Mesenchymal stem cell (in vitro differentiated cells and primary cell): ENCODE data around the gene ALDH1B1.

ENCODE experiments used
- DNase-seq: peaks from one replicate; pipeline ENCODE4 v3.0.0-alpha.2; 2013
- H2AFZ ChIP-seq: one replicate; pipeline ENCODE4 v1.6.1; 2013; ENCODE audit warnings: low read depth, mild to moderate bottlenecking, control low read depth, inconsistent platforms, low read length, moderate library complexity
- H2AK5ac ChIP-seq: 2 replicates; pipeline ENCODE4 v1.6.1; 2013; ENCODE audit warnings: low read length, moderate library complexity, mild to moderate bottlenecking, inconsistent platforms; ENCODE audit not compliant: severe bottlenecking
- H2BK120ac ChIP-seq: one replicate; pipeline ENCODE4 v1.6.1; 2013; ENCODE audit warnings: low read depth, mild to moderate bottlenecking, inconsistent platforms, low read length, moderate library complexity
- H2BK12ac ChIP-seq, 2 experiments: one replicate each; pipeline ENCODE4 v1.6.1; 2013; ENCODE audit warnings: inconsistent platforms in 2 of 2, low read length in 2 of 2, mild to moderate bottlenecking in 2 of 2, moderate library complexity in 2 of 2, control low read depth in 1 of 2
- H2BK15ac ChIP-seq: one replicate; pipeline ENCODE4 v1.6.1; 2013; ENCODE audit warnings: mild to moderate bottlenecking, low read depth, inconsistent platforms; ENCODE audit not compliant: poor library complexity, severe bottlenecking
- H2BK5ac ChIP-seq: 2 replicates; pipeline ENCODE4 v1.6.1; 2013; ENCODE audit warnings: low read depth, mild to moderate bottlenecking, low read length, control low read depth, inconsistent platforms; ENCODE audit not compliant: poor library complexity, severe bottlenecking
- H3K14ac ChIP-seq, 2 experiments: one replicate each; pipeline ENCODE4 v1.6.1; 2013; ENCODE audit warnings: inconsistent platforms in 2 of 2, low read length in 2 of 2, control low read depth in 1 of 2, mild to moderate bottlenecking in 1 of 2, moderate library complexity in 1 of 2
- H3K18ac ChIP-seq, 2 experiments: one replicate each; pipeline ENCODE4 v1.6.1; 2013; ENCODE audit warnings: inconsistent platforms in 2 of 2, low read length in 2 of 2, control low read depth in 1 of 2, low read depth in 1 of 2, mild to moderate bottlenecking in 1 of 2
- H3K23ac ChIP-seq, 2 experiments: one replicate each; pipeline ENCODE4 v1.6.1; 2013; ENCODE audit warnings: inconsistent platforms in 2 of 2, low read length in 2 of 2, mild to moderate bottlenecking in 2 of 2, moderate library complexity in 2 of 2, control low read depth in 1 of 2
- H3K27ac ChIP-seq: 2 replicates; pipeline ENCODE4 v1.5.1; 2013; ENCODE audit warnings: mild to moderate bottlenecking, moderate library complexity, low read length, control low read depth, inconsistent platforms; ENCODE audit not compliant: poor library complexity, severe bottlenecking
- H3K27me3 ChIP-seq, 2 experiments: 2 replicates each; pipeline versions ENCODE4 v1.6.1 to v1.7.0; 2013; ENCODE audit warnings: low read length in 2 of 2, mild to moderate bottlenecking in 2 of 2, moderate library complexity in 2 of 2, control low read depth in 1 of 2, inconsistent platforms in 1 of 2; ENCODE audit not compliant: control insufficient read depth in 1 of 2, insufficient read depth in 1 of 2
- H3K36me3 ChIP-seq, 2 experiments: 2 replicates each; pipeline versions ENCODE4 v1.6.1 to v1.7.0; 2013; ENCODE audit warnings: low read length in 2 of 2, control low read depth in 1 of 2, inconsistent platforms in 1 of 2, low read depth in 1 of 2, mild to moderate bottlenecking in 1 of 2; ENCODE audit not compliant: insufficient read depth in 2 of 2, control insufficient read depth in 1 of 2
- H3K4ac ChIP-seq, 2 experiments: one replicate each; pipeline ENCODE4 v1.6.1; 2013; ENCODE audit warnings: inconsistent platforms in 2 of 2, low read length in 2 of 2, mild to moderate bottlenecking in 2 of 2, moderate library complexity in 2 of 2, control low read depth in 1 of 2, low read depth in 1 of 2
- H3K4me1 ChIP-seq: 2 replicates; pipeline ENCODE4 v1.6.1; 2013; ENCODE audit warnings: low read depth, low read length, control low read depth; ENCODE audit not compliant: control insufficient read depth, insufficient read depth
- H3K4me2 ChIP-seq: 2 replicates; pipeline ENCODE4 v1.6.1; 2013; ENCODE audit warnings: low read length, mild to moderate bottlenecking, inconsistent platforms; ENCODE audit not compliant: poor library complexity, severe bottlenecking
- H3K4me3 ChIP-seq, 2 experiments: 2 replicates each; pipeline versions ENCODE4 v1.5.1 to v1.7.0; 2013; ENCODE audit warnings: low read length in 2 of 2, mild to moderate bottlenecking in 2 of 2, control low read depth in 1 of 2, low read depth in 1 of 2; ENCODE audit not compliant: insufficient read depth in 1 of 2
- H3K79me1 ChIP-seq: replicated peaks from 2 replicates; pipeline ENCODE4 v1.6.1; 2013; ENCODE audit warnings: mild to moderate bottlenecking, control low read depth, low read length, inconsistent platforms; ENCODE audit not compliant: poor library complexity, severe bottlenecking
- H3K9ac ChIP-seq: 2 replicates; pipeline ENCODE4 v1.7.0; 2013; ENCODE audit warnings: mild to moderate bottlenecking, low read length, moderate library complexity
- H3K9me3 ChIP-seq: 2 replicates; pipeline ENCODE4 v1.7.0; 2013; ENCODE audit warnings: mild to moderate bottlenecking, low read length; ENCODE audit not compliant: control insufficient read depth
- H4K8ac ChIP-seq: one replicate; pipeline ENCODE4 v1.6.1; 2013; ENCODE audit warnings: inconsistent platforms, mild to moderate bottlenecking, low read length, moderate library complexity
- H4K91ac ChIP-seq: one replicate; pipeline ENCODE4 v1.6.1; 2013; ENCODE audit warnings: mild to moderate bottlenecking, low read length, inconsistent platforms
- WGBS: methylation state at CpG from one replicate; pipeline ENCODE4 v1.1.7; 2013; ENCODE audit warnings: mixed read lengths; 5-methylcytosine and 5-hydroxymethylcytosine counted together

ALDH1B1 gene

DNA sequence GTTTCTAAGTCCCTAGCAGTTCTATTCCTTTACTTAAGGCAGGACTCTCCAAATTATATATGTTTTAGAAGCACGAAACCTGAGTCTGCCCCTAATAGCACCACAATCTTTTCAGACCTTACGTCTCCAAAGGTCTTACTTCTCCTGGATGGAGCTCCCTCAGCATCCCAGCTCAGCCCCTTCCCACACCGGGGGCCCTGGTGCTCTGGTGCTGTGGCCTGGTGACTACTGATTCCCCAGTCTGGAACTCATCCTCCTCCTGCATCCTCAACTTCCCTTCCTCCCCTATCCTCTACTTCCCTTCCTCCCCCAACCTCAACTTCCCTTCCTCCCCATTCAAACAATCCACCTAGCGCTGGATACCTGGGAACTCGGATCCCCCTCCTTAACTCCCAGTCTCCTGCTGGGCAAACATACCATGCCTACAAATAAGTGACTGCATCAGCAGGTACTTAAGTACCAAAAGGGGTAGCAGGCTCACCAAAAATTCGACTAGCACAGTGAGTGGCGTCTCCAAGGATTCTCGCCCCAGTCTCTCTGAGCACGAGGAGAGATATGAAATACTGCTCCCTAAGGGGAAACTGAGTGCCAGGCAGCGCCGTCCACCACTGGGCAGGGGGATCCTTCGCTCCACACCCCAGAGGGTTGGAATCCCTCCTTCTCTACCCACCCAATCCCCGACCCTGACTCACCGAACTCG is 30.9 kb downstream of the ALDH1B1 start:
- Histone ChIP-seq H3K4ac (no peak overlapping the region), H2BK5ac (no peak overlapping the region), H4K91ac (no peak overlapping the region), H3K23ac (peak overlapping the region in 1 of 2 experiments; percentile 95), H2BK120ac (no peak overlapping the region), H3K9me3 (no peaks in the 10 kb centered on the region), H3K18ac (no peak overlapping the region), H4K8ac (no peak overlapping the region), H3K27me3 (peaks cover 51 to 69% of the 10 kb centered on the region in 2 experiments), H3K4me2 (peak overlapping the region; percentile 98), H2BK15ac (no peak overlapping the region), H2AFZ (no peak overlapping the region), H3K14ac (no peak overlapping the region), H3K27ac (no peak overlapping the region), H2AK5ac (no peak overlapping the region), H3K9ac (no peak overlapping the region), H3K36me3 (no peaks in the 10 kb centered on the region), H2BK12ac (no peak overlapping the region), H3K4me1 (peaks cover 14% of the 10 kb centered on the region), H3K79me1 (no peaks in the 10 kb centered on the region), H3K4me3 (peak overlapping the region; percentile 63 to 65)
- no peak for DNase-seq
- 51% methylated on average over 12 of the region's 15 CpGs for WGBS

DNA sequence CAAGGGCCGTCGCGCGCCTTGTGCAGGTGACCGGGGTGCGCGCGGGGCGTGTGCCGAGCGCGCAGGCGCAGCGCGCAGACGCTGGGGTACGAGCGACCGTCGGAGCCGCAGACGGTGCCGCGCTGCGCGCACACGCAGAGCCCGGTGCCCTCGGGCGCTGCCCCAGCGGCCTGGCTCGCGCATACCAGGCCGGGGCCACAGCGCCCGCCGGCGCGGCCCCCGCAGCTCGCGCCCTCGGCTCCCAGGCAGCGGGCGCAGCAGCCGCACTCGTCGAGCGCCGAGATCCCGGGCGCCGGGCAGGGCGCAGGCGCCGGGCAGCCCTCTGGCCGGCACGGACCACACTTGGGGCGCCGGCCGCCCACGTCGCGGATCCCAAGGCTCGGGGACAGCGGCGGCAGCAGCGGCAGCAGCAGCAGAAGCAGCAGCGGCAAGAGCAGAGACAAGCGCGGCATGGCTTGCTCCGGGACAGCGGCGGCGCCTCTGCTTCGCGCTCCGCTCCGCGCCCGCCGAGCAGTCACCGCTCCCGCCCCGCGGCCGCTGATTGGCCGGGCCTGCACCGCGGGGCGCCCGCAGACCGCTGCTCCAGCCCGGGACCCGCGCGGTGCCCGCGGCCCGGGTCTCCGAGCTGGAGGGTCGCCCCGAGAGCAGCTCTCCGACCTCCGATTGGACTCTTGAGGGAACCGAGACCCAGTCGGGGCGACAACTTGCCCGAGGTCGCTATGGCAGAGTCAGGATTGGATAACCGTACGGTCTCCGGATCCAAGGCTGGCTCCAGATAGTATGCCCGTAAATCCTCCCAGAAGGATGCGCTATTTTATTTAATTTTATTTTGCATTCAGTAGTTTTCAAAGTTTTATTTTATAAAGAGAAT is 31.7 kb downstream of the ALDH1B1 start, which contains the start of gene IGFBPL1:
Gene IGFBPL1 (minus strand): TSS at position 482 of the 871 bp plus-strand sequence. CDS start 30 bp downstream, at position 452.
- Histone ChIP-seq H3K36me3 (no peaks in the 10 kb centered on the region), H3K9me3 (no peaks in the 10 kb centered on the region), H3K4me2 (peak within 1 kb of the TSS; percentile 98), H2AFZ (peak within 1 kb of the TSS; percentile 39), H3K27me3 (peaks cover 49 to 63% of the 10 kb centered on the region in 2 experiments), H3K4me3 (peak within 1 kb of the TSS; percentile 63 to 65), H2BK15ac (no peak within 1 kb of the TSS), H3K14ac (no peak within 1 kb of the TSS), H3K9ac (no peak within 1 kb of the TSS), H4K8ac (no peak within 1 kb of the TSS), H3K4ac (no peak within 1 kb of the TSS), H2BK120ac (no peak within 1 kb of the TSS), H2AK5ac (no peak within 1 kb of the TSS), H2BK12ac (no peak within 1 kb of the TSS), H3K79me1 (no peaks in the 10 kb centered on the region), H3K4me1 (peaks cover 14% of the 10 kb centered on the region), H3K18ac (peak within 1 kb of the TSS in 1 of 2 experiments; percentile 11), H4K91ac (no peak within 1 kb of the TSS), H2BK5ac (no peak within 1 kb of the TSS), H3K23ac (peak within 1 kb of the TSS in 1 of 2 experiments; percentile 95), H3K27ac (no peak within 1 kb of the TSS)
- under 1% methylated on average over 76 of the region's 115 CpGs for WGBS
- DNase-seq, result peak; percentile 21

DNA sequence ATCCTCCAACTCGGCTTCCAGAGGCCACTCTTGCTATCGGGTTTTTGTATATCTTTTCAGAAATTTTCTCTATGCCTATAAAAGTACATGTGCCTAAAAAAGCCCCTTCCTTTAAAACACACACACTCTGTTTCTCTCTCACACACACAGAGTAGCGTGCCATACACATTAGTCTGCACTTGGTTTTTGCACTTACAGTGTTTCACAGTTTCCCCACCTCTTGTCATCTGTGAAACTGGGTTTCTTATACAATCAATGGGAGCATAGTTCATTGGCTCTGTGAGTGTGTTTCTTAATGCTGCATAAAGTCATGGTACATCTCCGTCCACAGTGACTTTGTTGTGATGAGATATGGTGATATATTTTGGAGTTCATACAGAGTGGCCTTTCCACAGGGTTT is 32.4 kb downstream of the ALDH1B1 start:
- WGBS, result 93% methylated on average over 4 of the region's 4 CpGs
- Histone ChIP-seq H4K91ac (no peak overlapping the region), H3K27ac (no peak overlapping the region)

DNA sequence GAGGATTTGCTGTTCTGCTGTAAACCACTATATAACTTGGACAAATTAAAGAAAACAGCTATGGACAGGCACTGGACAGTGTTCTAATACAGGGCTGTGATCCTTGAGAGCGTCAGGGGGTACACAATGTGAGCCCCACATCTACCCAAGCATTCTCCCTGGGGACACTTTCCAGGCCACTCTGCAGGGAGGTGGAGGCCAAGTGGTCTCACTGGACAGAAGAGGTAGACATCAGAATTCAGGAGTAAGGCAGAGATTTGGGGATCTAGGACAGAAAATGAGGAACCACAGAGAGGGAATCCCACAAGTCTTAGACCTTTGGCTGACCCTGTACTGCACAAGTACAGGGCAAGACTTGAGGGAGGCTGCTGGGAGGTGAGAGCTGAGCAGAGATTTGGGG is 35.6 kb downstream of the ALDH1B1 start:
- peaks cover 46 to 74% of the 10 kb centered on the region in 2 experiments for H3K27me3 ChIP-seq
- H3K79me1 ChIP-seq, result no peaks in the 10 kb centered on the region
- H4K91ac ChIP-seq, result no peak overlapping the region
- H2BK12ac ChIP-seq, result no peak overlapping the region
- H2BK120ac ChIP-seq, result no peak overlapping the region
- no peaks in the 10 kb centered on the region for H3K36me3 ChIP-seq
- no peak overlapping the region for H3K27ac ChIP-seq
- no peak overlapping the region for H2BK15ac ChIP-seq
- H2AK5ac ChIP-seq, result no peak overlapping the region
- no peak overlapping the region for H4K8ac ChIP-seq
- H3K9me3 ChIP-seq, result no peaks in the 10 kb centered on the region
- WGBS, result 88% methylated on average over 1 of the region's 1 CpG
- H3K4me3 ChIP-seq, result no peak overlapping the region
- H3K4me1 ChIP-seq, result peaks cover 11% of the 10 kb centered on the region
- H3K18ac ChIP-seq, result no peak overlapping the region
- no peak overlapping the region for H2BK5ac ChIP-seq
- DNase-seq, result no peak
- no peak overlapping the region for H2AFZ ChIP-seq
- no peak overlapping the region for H3K23ac ChIP-seq
- H3K4me2 ChIP-seq, result no peak overlapping the region
- no peak overlapping the region for H3K9ac ChIP-seq
- no peak overlapping the region for H3K4ac ChIP-seq
- no peak overlapping the region for H3K14ac ChIP-seq

More for the DNA sequence above, 32.4 kb downstream of the ALDH1B1 start:
- Histone ChIP-seq H3K79me1 (no peaks in the 10 kb centered on the region), H2BK120ac (no peak overlapping the region), H2BK5ac (no peak overlapping the region), H3K9ac (no peak overlapping the region), H3K36me3 (no peaks in the 10 kb centered on the region), H3K23ac (no peak overlapping the region), H3K4me1 (peaks cover 14% of the 10 kb centered on the region), H3K18ac (no peak overlapping the region), H2AFZ (no peak overlapping the region), H3K4me3 (no peak overlapping the region), H2BK12ac (no peak overlapping the region), H3K9me3 (no peaks in the 10 kb centered on the region), H4K8ac (no peak overlapping the region), H3K14ac (no peak overlapping the region), H3K4me2 (no peak overlapping the region), H2AK5ac (no peak overlapping the region), H2BK15ac (no peak overlapping the region), H3K27me3 (peaks cover 49 to 66% of the 10 kb centered on the region in 2 experiments), H3K4ac (no peak overlapping the region)
- no peak for DNase-seq
